Hepatocyte (in vitro differentiated cells): ENCODE data around the gene PERP. TPM values are rescaled to one million over a fixed set of nuclear protein-coding genes. Genes with fewer than 3 reads are reported as not detected.

ENCODE experiments used
- DNase-seq: peaks from one replicate; pipeline ENCODE4 v3.0.0-alpha.2; 2016; ENCODE audit warnings: low spot score
- H2AFZ ChIP-seq: fragments of 200-600 bp; sonication (generic); 2 replicates; pipeline ENCODE4 v1.6.0; 2016; ENCODE audit warnings: antibody characterized with exemption, mild to moderate bottlenecking
- H3K27ac ChIP-seq: fragments of 200-600 bp; sonication (generic); 2 replicates; pipeline ENCODE4 v1.5.1; 2016; ENCODE audit warnings: mild to moderate bottlenecking
- H3K27me3 ChIP-seq: fragments of 200-600 bp; sonication (generic); 2 replicates; pipeline ENCODE4 v1.6.1; 2016
- H3K36me3 ChIP-seq: fragments of 200-600 bp; sonication (generic); replicated peaks from 2 replicates; pipeline ENCODE4 v1.5.1; 2016; ENCODE audit warnings: low read depth; ENCODE audit not compliant: insufficient read depth
- H3K4me1 ChIP-seq: fragments of 200-600 bp; sonication (generic); 2 replicates; pipeline ENCODE4 v1.5.1; 2016; ENCODE audit warnings: mild to moderate bottlenecking, moderate library complexity; ENCODE audit not compliant: insufficient read depth
- H3K4me2 ChIP-seq: fragments of 200-600 bp; sonication (generic); 2 replicates; pipeline ENCODE4 v1.6.0; 2016
- H3K4me3 ChIP-seq: fragments of 200-600 bp; sonication (generic); 2 replicates; pipeline ENCODE4 v1.5.1; 2016; ENCODE audit warnings: mild to moderate bottlenecking
- H3K79me2 ChIP-seq: fragments of 200-600 bp; sonication (generic); 2 replicates; pipeline ENCODE4 v1.6.0; 2017; ENCODE audit warnings: mild to moderate bottlenecking
- H3K9me2 ChIP-seq: fragments of 200-600 bp; sonication (generic); replicated peaks from 2 replicates; pipeline ENCODE4 v1.6.0; 2017; ENCODE audit warnings: mild to moderate bottlenecking; ENCODE audit not compliant: insufficient read depth
- H3K9me3 ChIP-seq: fragments of 200-600 bp; sonication (generic); 2 replicates; pipeline ENCODE4 v1.5.1; 2016; ENCODE audit warnings: low read depth, mild to moderate bottlenecking
- H4K20me1 ChIP-seq: fragments of 200-600 bp; sonication (generic); 2 replicates; pipeline ENCODE4 v1.6.0; 2016; ENCODE audit warnings: mild to moderate bottlenecking; ENCODE audit not compliant: insufficient read depth, poor library complexity, severe bottlenecking
- EZH2 ChIP-seq: fragments of 200-600 bp; sonication (generic); IDR thresholded peaks from 2 replicates; pipeline ENCODE4 v1.6.1; 2016; ENCODE audit warnings: antibody characterized with exemption, mild to moderate bottlenecking, borderline replicate concordance
- EZH2phosphoT487 ChIP-seq: fragments of 200-600 bp; sonication (generic); IDR thresholded peaks from one replicate; pipeline ENCODE4 v1.6.1; 2018; ENCODE audit warnings: antibody characterized with exemption, mild to moderate bottlenecking, low read depth, moderate library complexity; ENCODE audit not compliant: unreplicated experiment, severe bottlenecking
- WGBS: methylation state at CpG from one replicate; pipeline ENCODE4 v1.1.6; 2016; ENCODE audit warnings: low lambda C conversion rate; ENCODE audit errors: missing lambda C conversion rate; 5-methylcytosine and 5-hydroxymethylcytosine counted together
- polyA plus RNA-seq: library from polyadenylated mRNA; unstranded; fragments of >200 nt; fragmentation: Nextera tagmentation; extraction: Ambion mirVana; gene quantifications from 2 replicates; pipeline ENCODE4 v1.2.1, GENCODE V29; 2016
- total RNA-seq: library from RNA; depleted of rRNA; stranded (reverse); fragments of >200 nt; gene quantifications from 2 replicates; pipeline ENCODE4 v1.2.3, GENCODE V29; 2014
- TF ChIP-seq, protein P1 (sequence below): fragments of 200-600 bp; sonication (generic); IDR thresholded peaks from 2 replicates; pipeline ENCODE4 v1.5.1; 2016; ENCODE audit warnings: antibody characterized with exemption, mild to moderate bottlenecking; ENCODE audit not compliant: poor library complexity

The PERP gene
- total and polyA plus RNA-seq, 2 experiments from 2014 or later = 85.2 to 104 TPM

DNA sequence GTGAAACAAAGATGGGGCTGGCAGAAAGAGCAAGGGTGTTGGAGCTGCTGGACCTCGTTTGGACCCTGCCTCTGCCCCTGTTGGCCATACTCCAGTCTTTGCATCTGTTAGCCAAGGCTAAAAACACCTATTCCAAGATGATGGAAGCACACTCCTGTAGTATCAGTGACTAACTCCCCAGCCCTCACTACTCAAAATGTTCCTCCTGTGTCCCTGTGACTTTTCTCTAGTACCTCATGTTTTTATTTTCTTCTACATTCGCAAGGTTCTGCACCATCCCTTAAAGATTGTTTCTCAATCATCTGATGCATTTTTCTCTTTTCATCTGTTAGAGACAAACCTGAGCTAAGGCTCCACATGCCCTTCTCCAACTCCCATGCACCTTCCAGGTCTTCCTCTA lies 8.9 kb downstream of the PERP start:
- Histone ChIP-seq H3K4me2 (no peak overlapping the region), H3K9me2 (no peaks in the 10 kb centered on the region), H3K4me1 (no peaks in the 10 kb centered on the region), H2AFZ (no peak overlapping the region), H3K27ac (no peak overlapping the region), H3K79me2 (peaks cover 62% of the 10 kb centered on the region), H3K36me3 (no peaks in the 10 kb centered on the region), H3K9me3 (no peaks in the 10 kb centered on the region), H3K4me3 (no peak overlapping the region), H4K20me1 (no peaks in the 10 kb centered on the region), H3K27me3 (no peaks in the 10 kb centered on the region)
- DNase-seq = no peak
- no peak for TF ChIP-seq EZH2phosphoT487
- TF ChIP-seq EZH2 = no peak
- TF ChIP-seq, protein P1, sequence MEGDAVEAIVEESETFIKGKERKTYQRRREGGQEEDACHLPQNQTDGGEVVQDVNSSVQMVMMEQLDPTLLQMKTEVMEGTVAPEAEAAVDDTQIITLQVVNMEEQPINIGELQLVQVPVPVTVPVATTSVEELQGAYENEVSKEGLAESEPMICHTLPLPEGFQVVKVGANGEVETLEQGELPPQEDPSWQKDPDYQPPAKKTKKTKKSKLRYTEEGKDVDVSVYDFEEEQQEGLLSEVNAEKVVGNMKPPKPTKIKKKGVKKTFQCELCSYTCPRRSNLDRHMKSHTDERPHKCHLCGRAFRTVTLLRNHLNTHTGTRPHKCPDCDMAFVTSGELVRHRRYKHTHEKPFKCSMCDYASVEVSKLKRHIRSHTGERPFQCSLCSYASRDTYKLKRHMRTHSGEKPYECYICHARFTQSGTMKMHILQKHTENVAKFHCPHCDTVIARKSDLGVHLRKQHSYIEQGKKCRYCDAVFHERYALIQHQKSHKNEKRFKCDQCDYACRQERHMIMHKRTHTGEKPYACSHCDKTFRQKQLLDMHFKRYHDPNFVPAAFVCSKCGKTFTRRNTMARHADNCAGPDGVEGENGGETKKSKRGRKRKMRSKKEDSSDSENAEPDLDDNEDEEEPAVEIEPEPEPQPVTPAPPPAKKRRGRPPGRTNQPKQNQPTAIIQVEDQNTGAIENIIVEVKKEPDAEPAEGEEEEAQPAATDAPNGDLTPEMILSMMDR = no peak
- WGBS = 100% methylated on average over 2 of the region's 2 CpGs

- Histone ChIP-seq H3K4me2 (no peak overlapping the region), H3K27me3 (no peaks in the 10 kb centered on the region), H3K4me1 (peaks cover 4% of the 10 kb centered on the region), H3K4me3 (no peak overlapping the region), H3K9me3 (no peaks in the 10 kb centered on the region), H4K20me1 (no peaks in the 10 kb centered on the region), H3K36me3 (no peaks in the 10 kb centered on the region), H3K79me2 (peaks cover 28% of the 10 kb centered on the region), H3K9me2 (no peaks in the 10 kb centered on the region), H3K27ac (no peak overlapping the region), H2AFZ (no peak overlapping the region)
- DNase-seq = no peak
- TF ChIP-seq EZH2phosphoT487 = no peak
- no peak for TF ChIP-seq EZH2
- TF ChIP-seq, protein P1 = no peak
- WGBS = 100% methylated on average over 1 of the region's 1 CpG
These were observed 13.0 kb downstream of the PERP start for GRCh38 chr6:138094260-138094659.

- Histone ChIP-seq H3K27me3 (no peaks in the 10 kb centered on the region), H3K4me3 (no peak overlapping the region), H4K20me1 (no peaks in the 10 kb centered on the region), H3K4me1 (peaks cover 10% of the 10 kb centered on the region), H3K4me2 (no peak overlapping the region), H3K27ac (no peak overlapping the region), H2AFZ (no peak overlapping the region), H3K36me3 (no peaks in the 10 kb centered on the region), H3K79me2 (peaks cover 21% of the 10 kb centered on the region), H3K9me3 (no peaks in the 10 kb centered on the region), H3K9me2 (no peaks in the 10 kb centered on the region)
- no peak for DNase-seq
- TF ChIP-seq EZH2phosphoT487 (no peak), EZH2 (no peak)
- TF ChIP-seq, protein P1 = no peak
- 90% methylated on average over 2 of the region's 2 CpGs for WGBS
These were observed 13.6 kb downstream of the PERP start for GRCh38 chr6:138093632-138094031.

DNA sequence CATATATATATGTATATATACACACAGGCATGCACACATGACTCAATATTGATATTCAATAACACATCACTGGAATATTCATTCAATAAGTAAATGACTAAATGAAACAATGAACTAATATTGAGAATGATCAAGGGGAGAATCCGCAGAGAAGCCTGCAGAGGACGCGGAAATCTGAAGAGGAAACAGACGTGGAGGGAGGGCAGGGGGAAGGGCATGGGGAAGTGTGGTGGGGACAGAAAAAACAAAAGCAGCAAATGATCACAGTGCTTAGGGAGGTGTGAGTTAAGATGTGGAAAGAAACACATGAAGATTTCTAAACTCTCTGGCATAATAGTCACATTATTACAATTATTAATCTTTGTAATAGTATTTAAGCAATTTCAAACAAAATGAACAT lies 14.5 kb downstream of the PERP start:
- WGBS = 73% methylated on average over 4 of the region's 4 CpGs
- H3K79me2 ChIP-seq = peaks cover 12% of the 10 kb centered on the region

More for the DNA sequence above, 14.5 kb downstream of the PERP start:
- no peak for DNase-seq
- Histone ChIP-seq H4K20me1 (no peaks in the 10 kb centered on the region), H2AFZ (no peak overlapping the region), H3K36me3 (no peaks in the 10 kb centered on the region), H3K4me2 (no peak overlapping the region), H3K27ac (no peak overlapping the region), H3K27me3 (no peaks in the 10 kb centered on the region), H3K4me3 (no peak overlapping the region), H3K9me3 (no peaks in the 10 kb centered on the region), H3K9me2 (no peaks in the 10 kb centered on the region), H3K4me1 (peaks cover 15% of the 10 kb centered on the region)
- no peak for TF ChIP-seq EZH2
- TF ChIP-seq, protein P1 = no peak
- no peak for TF ChIP-seq EZH2phosphoT487
